ENCODE data around the gene PRC1. TPM values are rescaled to one million over a fixed set of nuclear protein-coding genes. Genes with fewer than 3 reads are reported as not detected.

The PRC1 gene
- 29.1 TPM for total RNA-seq

GRCh38 chr15:90994417-90995311 lies at the start of gene PRC1:
Gene PRC1, minus strand, starts transcription at chr15:90994535. Its CDS starts 118 bp downstream, at chr15:90994417.

GRCh38 chr15:91022075-91022831 lies 27.9 kb upstream of the PRC1 start, which contains the start of gene VPS33B:
Gene VPS33B, minus strand, starts transcription at chr15:91022594. Its CDS starts 345 bp downstream, at chr15:91022249.

GRCh38 chr15:90954712-90955623 lies 39.4 kb downstream of the PRC1 start, which contains the start of gene RCCD1:
Gene RCCD1, plus strand, starts transcription at chr15:90954884. Its CDS starts 1,851 bp downstream, at chr15:90956735.

DNA sequence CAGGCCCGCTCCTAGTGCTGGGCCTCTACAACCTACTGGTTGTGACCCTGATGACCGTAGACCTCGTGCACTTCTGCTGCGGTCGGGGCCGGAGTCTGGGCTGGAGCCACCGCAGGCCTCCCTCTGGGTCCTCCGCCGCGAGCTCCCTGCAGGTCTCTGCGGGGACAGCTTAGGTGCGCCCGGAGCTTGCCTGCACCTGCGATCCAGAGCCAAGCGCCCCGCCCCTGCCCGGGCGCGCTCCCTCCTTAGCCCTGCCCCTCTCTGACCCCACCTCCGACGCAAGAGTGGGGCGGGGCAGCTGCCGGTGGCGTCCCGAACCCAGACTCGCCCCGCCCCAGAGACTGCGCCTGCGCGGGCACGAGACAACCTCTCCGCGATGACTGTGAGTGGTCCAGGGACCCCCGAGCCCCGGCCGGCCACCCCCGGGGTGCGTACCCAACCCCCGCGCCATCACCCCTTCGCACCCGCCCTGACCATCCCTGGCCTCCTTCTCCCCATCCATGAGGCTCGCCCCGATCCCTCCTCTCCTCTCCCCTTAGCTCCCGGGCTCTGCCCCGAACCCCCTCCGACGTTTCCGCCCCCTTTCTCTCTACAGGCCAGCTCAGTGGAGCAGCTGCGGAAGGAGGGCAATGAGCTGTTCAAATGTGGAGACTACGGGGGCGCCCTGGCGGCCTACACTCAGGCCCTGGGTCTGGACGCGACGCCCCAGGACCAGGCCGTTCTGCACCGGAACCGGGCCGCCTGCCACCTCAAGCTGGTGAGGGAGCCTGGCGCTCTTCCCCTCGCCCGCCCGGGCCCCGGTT lies 59.2 kb downstream of the PRC1 start, which contains the start of gene UNC45A:
Gene UNC45A (plus strand): TSS at position 337 of the 803 bp plus-strand sequence. CDS start 40 bp downstream, at position 377.

DNA sequence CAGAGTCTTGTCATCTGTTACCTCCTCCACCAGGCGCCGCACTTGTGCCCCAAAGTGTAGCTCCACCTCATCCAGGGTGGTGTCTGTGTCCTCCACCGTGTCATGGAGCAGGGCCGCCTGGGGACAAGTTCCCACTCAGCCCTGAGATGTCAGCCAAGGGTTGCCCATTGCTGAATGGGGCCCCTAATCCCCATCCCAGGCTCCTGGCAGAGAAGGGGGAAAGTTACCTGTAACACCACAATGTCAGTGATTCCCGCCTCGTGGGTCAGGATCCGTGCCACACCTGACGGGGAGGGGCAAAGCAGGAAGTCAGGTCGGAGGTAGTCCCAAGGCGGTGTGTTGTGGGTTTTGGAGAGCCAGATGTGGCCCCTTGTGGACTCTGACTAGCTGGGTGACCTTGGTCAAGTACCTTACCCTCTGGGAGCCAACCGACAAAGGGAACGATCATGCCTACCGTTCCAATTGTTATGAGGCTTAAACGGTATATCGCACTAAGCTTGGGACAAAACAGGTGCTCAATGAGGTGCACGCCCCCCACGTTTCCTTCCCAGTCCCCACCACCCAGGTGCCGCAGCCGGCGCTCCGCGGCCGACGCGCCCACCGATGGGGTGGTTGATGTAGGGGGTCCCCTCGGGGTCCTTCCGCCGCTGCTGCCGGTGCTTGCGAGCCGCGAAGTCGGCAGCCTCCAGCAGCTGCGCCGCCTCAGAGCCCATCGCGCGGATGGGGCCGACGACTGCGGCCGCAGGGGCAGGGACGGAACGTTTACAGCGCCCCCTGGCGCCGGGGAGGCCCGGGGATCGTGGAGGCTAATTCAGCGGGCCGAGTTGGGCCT lies 62.3 kb downstream of the PRC1 start, which contains the start of gene HDDC3:
Gene HDDC3 (minus strand): TSS at position 722 of the 832 bp plus-strand sequence. CDS start 9 bp downstream, at position 713.

Small RNA genes within 50 kb of the gene (small RNA-seq; reads per million reads assigned to genes)
- not detected for gene RF00019 (ENCODE audit: low replicate concordance)

Other genes starting within 250 kb of the PRC1 start
- gene FURIN, start 125.9 kb downstream of the PRC1 start, total RNA-seq: 11.6 TPM
- 3.1 TPM for gene FES, start 110.0 kb downstream of the PRC1 start, total RNA-seq
- gene MAN2A2, start 91.2 kb downstream of the PRC1 start, total RNA-seq: 100 TPM
- 11.9 TPM for gene HDDC3, start 62.0 kb downstream of the PRC1 start, total RNA-seq
- gene UNC45A, start 59.2 kb downstream of the PRC1 start, total RNA-seq: 62.6 TPM
- 27.9 TPM for gene RCCD1, start 39.7 kb downstream of the PRC1 start, total RNA-seq
- 13.5 TPM for gene VPS33B, start 28.1 kb upstream of the PRC1 start, total RNA-seq
- gene SV2B, start 105.7 kb upstream of the PRC1 start, total RNA-seq: 34.7 TPM

Measured in parietal lobe (tissue), 2 donors.